Erythroblast (primary cell): Measurements from ENCODE around the gene TNRC6A.
"Not testable (repeated sequence)": the region's sequence is repeated elsewhere in the genome, so short reads cannot be mapped to it uniquely, and the experiment has no call there.

Experiments used
- DNase-seq, 2 experiments: peaks; one replicate each; lab custom pipeline; 2025; lab: John Stamatoyannopoulos, UW
- GATA1 ChIP-seq: IDR thresholded peaks from 2 replicates; pipeline ENCODE4 v1.6.1; 2011; ENCODE audit warnings: low read depth, mild to moderate bottlenecking, control low read depth, low read length, moderate library complexity
- POLR2A ChIP-seq: IDR thresholded peaks from 2 replicates; pipeline ENCODE4 v1.6.1; 2011; ENCODE audit warnings: mild to moderate bottlenecking, low read length

TNRC6A gene

DNA sequence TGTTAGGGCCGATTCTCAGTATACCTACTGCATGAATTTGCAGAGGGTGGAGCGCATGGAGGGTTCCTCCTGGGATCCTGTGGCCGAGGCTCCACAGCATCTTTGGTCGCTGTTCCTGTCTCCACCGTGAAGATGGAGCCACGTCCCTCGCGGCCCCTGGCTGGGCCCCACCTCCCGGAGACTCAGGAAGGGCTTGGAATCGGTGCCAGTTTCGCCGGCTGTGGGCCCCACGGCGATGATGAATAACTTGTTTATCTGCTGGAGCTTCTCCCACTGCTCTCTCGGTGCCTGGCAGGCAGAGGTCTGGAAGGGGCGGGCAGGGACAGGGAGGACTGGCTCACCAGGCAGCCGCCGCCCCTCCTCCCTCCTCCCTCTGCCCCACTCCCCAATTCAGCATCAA lies 124.4 kb downstream of the TNRC6A start:
- DNase-seq: no peak
- no peak for TF ChIP-seq GATA1

DNA sequence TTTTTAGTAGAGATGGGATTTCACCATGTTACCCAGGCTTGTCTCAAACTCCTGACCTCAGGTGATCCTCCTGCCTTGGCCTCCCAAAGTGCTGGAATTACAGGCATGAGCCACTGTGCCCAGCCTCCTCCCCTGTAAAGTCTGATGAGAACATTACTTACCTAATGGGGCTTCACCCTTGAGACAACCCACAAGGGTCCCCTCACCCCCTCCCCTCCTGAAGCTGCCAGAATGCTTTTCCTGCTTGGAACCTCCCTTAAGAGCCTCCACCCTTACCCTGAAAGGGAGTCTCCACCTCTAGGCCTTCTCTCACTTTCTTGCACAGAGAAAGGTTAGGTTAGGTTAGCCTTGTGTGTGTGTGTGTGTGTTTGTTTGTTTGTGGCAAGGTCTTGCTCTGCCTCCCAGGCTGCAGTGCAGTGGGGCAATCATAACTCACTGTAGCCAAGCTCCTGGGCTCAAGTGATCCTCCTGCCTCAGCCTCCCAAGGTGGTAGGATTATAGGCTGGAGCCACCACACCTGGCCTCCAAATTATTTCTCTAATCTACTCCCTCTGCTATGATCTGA lies 125.2 kb downstream of the TNRC6A start:
- no peak for DNase-seq
- TF ChIP-seq POLR2A (no peak), GATA1 (no peak)

DNA sequence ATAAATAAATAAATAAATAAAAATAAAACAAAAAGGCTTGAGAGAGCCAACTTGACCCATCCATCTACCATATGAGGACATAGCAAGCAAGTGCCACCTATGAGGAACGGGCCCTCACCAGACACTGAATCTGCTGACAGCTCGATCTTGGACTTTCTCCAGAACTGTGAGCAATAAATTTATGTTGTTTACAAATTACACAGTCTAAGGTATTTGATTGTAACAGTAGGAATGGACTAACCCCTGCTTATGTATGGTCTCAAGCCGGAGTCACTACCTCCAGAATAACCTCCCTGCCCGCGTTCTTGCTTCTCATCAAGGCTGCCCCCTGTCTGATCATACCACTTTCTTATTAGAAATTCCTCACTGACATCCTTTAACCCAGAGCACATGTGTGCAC lies 126.2 kb downstream of the TNRC6A start:
- DNase-seq: no peak
- TF ChIP-seq GATA1 (no peak), POLR2A (no peak)

DNA sequence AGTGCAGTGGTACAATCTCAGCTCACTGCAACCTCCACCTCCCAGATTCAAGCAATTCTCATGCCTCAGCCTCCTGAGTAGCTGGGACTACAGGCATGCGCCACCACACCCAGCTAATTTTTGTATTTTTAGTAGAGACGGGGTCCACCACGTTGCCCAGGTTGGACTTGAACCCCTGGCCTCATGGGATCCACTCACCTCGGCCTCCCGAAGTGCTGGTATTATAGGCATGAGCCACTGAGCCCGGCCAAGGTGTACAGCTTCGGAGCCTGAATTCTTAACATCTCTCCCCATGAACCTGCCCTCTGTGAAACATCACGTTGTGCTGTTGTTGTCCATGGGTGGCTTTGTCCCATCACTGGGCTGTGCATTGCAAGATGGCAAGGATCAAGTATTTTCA lies 127.4 kb downstream of the TNRC6A start:
- not testable (repeated sequence) for DNase-seq

DNA sequence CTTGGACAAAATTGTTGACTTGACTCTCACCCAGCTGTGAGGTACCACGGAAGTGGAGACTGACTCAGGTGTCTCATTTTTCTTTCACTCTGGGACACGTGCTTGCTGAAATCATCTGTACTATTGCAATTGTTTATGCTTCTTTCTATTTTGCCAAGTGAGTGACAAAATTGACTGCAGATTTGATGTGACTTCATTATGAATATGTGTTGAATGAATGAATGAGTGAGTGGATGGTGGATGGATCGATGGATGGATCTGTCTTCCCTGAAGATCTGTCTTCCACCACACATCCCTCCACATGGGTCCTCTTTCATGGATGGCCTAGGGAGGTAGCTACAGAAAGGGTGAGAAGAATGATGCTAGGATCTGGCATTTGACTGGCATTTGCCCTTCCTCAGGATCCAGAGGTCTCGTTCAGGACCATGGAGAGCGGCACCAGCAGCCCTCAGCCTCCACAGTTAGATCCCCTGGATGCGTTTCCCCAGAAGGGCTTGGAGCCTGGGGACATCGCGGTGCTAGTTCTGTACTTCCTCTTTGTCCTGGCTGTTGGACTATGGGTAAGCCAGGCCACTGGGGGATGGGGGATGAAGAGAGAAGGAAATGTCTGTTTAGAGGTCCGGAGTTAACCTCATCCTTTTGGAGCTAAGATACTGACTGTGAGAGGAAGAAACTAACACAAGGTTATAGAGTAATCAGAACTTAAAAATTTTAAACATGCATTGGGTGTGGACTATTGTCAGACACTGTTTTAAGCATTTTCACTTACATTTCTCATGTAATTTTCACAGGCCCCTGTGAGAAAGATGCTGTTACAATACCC lies 129.0 kb downstream of the TNRC6A start:
- TF ChIP-seq GATA1 (no peak), POLR2A (no peak)
- DNase-seq: peak; percentile 53 to 63

DNA sequence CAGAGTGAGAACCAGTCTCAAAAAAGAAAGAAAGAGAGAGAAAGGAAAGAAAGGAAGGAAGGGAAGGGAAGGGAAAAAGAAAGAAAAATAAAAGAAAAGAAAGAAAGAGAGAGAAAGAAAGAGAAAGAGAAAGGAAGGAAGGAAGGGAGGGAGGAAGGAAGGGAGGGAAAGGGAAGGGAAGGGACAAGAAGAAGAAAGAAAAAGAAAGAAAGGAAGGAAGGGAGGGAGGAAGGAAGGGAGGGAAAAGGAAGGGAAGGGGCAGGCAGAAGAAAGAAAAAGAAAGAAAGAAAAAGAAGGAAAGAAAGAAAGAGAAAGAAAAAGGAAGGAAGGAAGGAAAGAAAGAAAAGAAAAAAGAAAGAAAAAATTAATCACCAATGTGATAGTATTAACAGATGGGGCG lies 132.0 kb downstream of the TNRC6A start:
- no peak for TF ChIP-seq GATA1
- TF ChIP-seq POLR2A: no peak
- no peak for DNase-seq

DNA sequence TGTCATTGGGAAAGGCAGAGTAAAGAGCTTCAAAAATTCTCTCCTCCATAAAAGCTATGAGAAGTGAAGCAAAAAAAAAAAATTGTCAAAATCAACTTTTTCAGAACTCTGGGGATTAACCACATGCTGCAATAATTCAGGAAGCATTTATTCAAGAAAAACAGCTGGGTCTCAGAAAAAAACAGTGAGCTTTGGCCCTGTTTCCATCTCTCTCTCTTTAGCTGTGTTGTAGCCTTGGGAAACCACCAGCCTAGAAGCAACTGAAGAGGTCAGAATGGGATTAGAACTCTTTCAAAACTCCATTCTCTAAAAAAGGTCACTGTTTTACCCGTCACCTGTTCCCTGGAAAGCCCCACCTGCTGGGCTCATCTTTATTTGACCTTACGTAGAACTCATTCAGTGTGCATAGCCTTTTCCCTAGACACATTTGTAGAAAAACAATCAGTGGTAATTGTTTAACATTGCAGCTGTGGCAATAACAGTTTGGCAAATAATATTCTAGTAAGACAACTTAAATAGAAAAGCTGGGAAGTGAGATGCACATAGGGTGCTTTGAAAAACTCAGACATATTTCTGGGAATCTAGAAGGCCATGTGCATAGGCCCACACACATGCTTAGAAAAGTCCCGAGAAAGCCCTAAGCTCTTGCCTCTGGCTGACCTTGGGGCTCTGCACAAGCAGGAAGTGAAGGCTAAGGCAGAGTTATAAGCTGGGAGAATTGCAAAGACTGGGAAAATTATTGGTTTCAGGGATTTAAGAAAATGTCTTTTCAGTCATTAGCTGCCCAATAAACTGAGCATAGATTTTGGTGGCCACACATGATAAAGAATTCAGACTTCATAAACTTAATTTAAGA lies 134.4 kb downstream of the TNRC6A start:
- TF ChIP-seq POLR2A (no peak), GATA1 (no peak)

DNA sequence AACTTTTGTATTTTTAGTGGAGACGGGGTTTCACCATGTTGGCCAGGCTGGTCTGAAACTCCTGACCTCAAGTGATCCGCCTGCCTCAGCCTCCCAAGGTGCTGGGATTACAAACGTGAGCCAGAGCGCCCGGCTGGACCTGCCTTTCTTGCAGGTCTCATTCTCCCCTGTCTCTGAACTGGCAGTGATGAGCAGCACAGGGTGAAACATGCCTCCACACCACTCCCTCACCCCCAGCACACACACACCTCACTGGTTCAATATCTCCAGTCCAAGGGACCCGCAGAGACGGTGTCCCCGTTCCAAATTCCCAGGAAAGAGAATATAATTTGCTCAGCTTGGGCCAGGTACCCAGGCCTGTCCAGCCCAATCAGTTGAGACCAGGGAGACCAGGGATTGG lies 139.6 kb downstream of the TNRC6A start:
- TF ChIP-seq POLR2A (no peak), GATA1 (no peak)
- no peak for DNase-seq

More for the DNA sequence above, 134.4 kb downstream of the TNRC6A start:
- no peak for DNase-seq

DNA sequence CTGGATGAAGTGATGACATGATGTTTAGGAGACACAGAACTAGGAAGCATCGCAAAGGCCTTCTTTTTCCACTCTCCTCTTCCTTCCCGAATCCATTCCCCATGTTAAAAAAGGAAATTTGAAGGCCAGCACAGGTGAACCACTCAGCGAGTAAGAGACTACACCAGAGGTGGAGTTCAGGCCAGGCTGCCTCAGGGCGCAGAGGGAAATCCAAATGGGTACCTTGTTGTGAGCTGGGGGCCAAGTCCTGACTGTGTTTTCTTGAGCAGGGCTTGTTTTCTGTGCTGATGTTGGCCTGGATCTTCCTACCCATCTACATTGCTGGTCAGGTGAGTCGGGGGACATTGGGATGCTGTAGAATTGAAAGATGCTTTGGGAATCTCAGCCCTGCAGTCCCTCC lies 142.4 kb downstream of the TNRC6A start:
- DNase-seq: no peak
- TF ChIP-seq GATA1 (no peak), POLR2A (no peak)

DNA sequence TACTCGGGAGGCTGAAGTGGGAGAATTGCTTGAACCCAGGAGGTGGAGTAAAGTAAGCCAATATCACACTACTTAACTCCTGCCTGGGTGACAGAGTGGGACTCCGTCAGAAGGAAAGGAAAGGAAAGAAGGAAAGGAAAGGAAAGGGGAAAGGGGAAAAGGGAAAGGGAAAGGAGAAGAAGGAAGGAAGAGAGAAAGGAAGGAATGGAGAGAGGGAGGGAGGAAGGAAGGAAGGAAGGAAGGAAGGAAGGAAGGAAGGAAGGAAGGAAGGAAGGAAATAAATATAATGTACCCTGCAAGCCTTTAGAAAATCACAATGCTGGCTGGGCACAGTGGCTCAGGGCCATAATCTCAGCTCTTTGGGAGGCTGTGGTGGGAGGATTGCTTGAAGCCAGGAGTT lies 143.6 kb downstream of the TNRC6A start:
- no peak for DNase-seq
- TF ChIP-seq POLR2A (no peak), GATA1 (no peak)

DNA sequence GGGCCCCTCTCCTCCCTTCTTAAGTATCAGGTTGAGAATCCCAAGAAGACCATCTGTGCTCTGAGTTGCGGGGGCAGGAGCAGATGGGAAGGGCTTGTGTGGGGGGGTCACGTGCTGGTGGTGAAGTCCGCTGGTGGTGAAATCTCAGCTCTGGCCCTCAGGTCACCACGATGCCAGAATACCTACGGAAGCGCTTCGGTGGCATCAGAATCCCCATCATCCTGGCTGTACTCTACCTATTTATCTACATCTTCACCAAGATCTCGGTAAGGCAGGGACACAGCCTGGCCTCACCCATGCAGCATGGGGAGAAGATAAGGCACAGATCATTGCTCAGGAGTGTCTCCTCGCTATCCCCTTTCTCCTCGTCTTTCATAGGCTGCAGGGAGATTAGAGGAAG lies 146.0 kb downstream of the TNRC6A start:
- no peak for DNase-seq
- TF ChIP-seq GATA1 (no peak), POLR2A (no peak)
